GM10847 (cell line): ENCODE measurements around the gene PPAN.

ENCODE experiments used
- POLR2A ChIP-seq: IDR thresholded peaks from 2 replicates; pipeline ENCODE4 v1.6.1; 2011; ENCODE audit not compliant: insufficient read length; ENCODE audit errors: extremely low read depth

PPAN gene

GRCh38 chr19:10087296-10088061 lies 18.7 kb upstream of the PPAN start:
- no peak for TF ChIP-seq POLR2A

DNA sequence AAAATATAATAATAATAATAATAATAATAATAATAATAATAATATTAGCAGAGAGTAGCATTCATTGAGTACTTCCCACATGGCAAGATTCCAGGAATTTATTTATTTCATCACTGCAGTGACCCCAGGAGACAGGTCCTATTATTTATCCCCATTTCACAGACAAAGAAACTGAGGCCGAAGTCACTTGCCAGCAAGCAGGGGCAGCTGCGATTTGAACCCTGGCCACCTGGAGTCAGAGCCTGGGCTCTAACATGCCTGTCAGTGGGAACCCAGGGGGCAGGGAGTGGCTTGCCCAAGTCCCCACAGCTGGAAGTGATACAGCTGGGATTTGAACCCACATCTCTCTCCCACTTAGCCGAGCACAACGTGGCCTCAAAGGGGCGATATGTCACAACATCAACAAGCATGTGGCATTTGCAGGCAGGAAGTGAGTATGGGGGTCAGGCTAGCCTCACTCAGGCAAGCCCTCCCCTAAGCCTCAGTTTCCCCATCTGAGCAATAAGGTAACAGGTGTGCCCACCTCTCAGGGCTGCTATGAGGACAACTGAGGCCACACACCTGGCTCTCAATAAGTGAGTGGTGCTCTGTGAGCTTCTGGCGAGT lies 17.1 kb upstream of the PPAN start:
- TF ChIP-seq POLR2A: peak; percentile 2

GRCh38 chr19:10089801-10090375 lies 16.3 kb upstream of the PPAN start:
- TF ChIP-seq POLR2A: peak; percentile 13

- no peak for TF ChIP-seq POLR2A
These were observed 14.8 kb upstream of the PPAN start for GRCh38 chr19:10091370-10091687.

GRCh38 chr19:10091895-10092641 lies 14.1 kb upstream of the PPAN start:
- TF ChIP-seq POLR2A: no peak

DNA sequence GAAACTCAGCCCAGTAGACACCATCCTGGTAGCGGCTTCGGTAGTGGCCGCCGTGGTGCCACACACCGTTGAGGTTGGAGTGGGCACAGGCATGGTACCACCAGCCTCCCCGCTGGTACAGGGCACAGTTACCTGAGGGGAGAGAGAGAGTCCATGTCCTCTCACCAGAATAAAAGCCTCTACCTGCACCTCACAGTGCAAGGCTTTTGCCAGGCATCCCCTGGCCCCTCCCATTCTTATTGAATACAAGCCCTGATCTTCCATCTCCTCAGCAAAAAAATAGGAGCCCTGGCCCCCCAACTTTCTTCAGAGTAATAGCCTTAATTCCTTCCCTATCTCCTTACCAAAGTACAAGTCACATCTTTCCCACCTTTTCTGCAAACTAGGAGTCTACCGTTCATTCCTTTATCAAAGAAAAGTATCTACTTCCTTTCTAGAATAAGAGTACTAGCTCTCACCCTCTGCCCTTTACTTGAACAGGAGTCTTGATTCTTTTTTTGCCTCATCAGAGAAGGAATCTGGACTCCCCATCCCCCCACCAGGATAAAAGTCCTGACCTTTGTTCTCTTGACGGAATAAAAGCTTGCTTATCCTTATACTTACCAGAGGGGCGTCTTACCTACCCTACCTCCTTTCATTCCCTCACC lies 13.4 kb upstream of the PPAN start:
- TF ChIP-seq POLR2A: no peak

DNA sequence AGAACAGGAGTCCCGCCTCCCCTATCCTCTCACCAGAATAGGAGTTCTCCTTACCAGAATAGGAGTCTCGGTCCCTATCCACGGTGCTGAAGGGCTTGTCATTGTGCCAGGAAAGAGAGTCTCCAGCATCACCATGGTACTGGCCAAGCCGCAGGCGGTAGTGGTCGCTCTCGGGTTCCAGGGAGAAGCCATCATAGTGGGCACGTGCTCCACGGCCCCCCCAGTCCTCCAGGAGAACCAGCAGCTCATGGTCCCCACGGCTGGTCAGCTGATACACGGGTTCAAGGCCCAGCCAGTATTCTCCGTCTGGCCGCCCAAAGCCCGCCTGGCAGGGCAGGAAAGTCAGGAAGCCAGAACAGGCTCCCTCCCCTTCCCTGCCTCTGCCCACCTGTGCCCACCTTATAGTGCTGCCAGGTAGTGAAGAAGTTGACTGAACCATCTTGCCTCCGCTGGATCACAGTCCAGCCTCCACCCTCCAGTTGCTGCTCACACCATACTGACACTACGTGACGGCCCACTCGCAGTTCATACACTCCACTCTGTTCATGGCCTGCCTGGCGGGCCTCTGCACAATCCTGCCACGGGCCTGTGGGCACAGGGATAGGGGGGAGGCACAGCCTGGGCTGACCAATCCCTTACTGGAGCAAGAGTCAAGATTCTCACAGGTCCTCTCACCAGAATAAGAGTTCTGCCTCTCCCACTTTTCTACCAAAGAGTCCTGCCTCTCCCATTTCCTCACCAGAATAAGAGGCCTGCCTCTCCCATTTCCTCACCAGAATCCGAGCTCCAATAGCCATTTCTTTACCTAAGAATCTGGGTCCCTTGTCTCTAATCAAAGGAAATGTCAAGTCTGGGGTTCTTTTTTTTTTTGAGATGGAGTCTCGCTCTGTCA lies 12.6 kb upstream of the PPAN start:
- no peak for TF ChIP-seq POLR2A

GRCh38 chr19:10095622-10095947 lies 10.6 kb upstream of the PPAN start:
- no peak for TF ChIP-seq POLR2A

DNA sequence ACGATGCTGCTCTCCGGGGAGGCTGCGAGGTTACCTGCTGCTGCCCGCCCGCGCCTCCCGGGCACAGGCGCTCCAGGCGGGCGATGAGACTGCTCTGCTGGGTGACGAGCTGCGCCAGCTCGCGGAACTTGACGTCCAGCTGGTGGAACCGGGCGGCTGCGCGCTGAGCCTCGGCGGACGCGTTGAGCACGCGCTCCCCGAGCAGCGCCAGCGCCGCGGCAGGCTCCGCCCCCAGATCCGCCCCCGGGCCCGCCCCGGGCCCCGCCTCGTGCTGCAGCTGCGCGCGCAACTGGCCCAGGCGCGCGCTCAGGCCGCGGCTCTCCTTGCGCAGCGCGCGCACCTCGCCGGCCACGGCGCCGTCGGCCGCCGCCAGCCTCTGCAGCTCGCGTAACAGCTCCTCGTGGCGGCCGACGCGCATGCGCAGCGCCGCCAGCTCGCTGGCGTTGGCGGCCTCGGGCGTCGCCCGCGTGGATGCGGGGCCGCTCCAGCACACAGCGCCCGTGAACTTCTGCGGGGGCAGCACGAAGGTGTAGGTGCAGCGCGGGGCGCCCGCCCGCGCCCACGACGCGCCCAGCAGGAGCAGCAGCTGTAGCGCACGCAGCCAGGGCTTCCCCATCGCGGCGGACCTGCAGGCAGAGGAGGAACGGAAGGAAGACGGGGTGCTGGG lies 10.1 kb upstream of the PPAN start:
- TF ChIP-seq POLR2A: peak; percentile 66

DNA sequence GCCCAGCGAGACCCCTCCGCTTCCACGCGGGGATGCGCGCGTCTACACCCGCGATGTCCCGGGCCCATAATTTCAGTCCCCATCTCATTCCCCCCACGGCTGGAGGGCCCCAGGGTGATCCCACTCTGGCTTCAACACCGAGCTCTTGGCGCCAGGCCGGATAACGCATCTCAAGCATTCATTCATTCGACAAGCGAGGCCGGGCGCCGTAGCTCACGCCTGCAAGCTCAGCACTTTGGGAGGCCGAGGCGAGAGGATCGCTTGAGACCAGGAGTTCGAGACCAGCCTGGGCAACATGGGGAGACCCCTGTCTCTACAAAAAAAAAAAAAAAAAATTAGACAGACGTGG lies 9.6 kb upstream of the PPAN start:
- TF ChIP-seq POLR2A: no peak

DNA sequence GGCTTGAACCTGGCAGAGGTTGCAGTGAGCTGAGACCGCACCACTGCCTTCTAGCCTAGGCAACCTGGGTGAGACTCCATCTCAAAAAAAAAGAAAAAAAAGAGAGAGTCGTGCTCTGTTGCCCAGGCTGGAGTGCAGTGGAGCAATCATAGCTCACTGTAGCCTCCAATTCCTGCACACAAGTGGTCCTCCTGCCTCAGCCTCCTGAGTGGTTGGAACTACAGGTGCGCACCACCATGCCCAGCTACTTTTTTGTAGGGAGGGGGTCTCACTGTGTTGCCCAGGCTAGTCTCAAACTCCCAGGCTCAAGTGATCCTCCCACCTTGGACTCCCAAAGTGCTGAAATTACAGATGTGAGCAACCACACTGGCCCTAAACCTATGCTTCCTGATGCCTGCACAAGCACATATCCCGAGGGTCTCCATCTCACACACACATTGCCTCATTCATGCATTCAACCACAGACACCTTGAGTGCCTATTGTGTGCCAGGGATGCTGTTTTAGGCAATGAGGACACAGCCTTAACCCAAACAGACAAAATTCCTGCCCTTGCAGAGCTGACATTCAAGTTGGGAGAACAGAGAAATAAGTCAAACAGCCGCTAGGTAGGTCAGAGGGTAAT lies 5.9 kb upstream of the PPAN start:
- no peak for TF ChIP-seq POLR2A

DNA sequence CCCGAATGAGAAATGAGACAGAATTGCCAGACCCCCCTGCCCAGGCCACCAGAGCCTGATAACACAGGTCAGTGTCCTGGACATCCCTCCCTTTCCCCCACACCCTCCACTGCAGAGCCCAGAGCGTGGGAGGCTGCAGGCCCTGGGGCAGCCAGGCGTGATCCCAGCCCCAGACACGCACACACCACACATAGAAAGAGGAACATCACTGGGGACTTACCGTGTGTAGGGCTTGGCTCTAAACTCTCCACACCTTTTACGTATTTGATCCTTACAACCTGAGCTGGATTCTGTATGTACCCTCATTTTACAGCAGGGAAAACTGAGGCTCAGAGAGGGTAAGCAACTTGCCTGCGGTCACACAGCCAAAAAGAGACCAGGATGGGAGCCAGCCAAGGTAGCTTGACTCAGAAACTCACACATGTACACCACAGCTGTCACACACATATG lies 3.4 kb upstream of the PPAN start:
- TF ChIP-seq POLR2A: peak; percentile 36

- no peak for TF ChIP-seq POLR2A
These were observed 2.0 kb upstream of the PPAN start for GRCh38 chr19:10104130-10104513.
